HepG2 (cell line): ENCODE results near the gene RBMS2. TPM values are rescaled to one million over a fixed set of nuclear protein-coding genes. Genes with fewer than 3 reads are reported as not detected.

Experiments
- ATRX ChIP-seq: sonication (generic); formaldehyde crosslinking; IDR thresholded peaks from 2 replicates; pipeline ENCODE4 v1.4.0; 2020; ENCODE audit warnings: missing genetic modification reagents, borderline replicate concordance
- DNMT1 ChIP-seq: sonication (generic); formaldehyde crosslinking; IDR thresholded peaks from 2 replicates; pipeline ENCODE4 v1.5.1; 2020; ENCODE audit warnings: mild to moderate bottlenecking, missing genetic modification reagents
- ELF3 ChIP-seq: IDR thresholded peaks from 2 replicates; pipeline ENCODE4 v1.6.1; 2016; ENCODE audit warnings: missing genetic modification reagents, missing compliant biosample characterization
- IRF2 ChIP-seq: IDR thresholded peaks from 2 replicates; pipeline ENCODE4 v1.6.1; 2018; ENCODE audit warnings: missing genetic modification reagents, missing compliant biosample characterization
- JUND ChIP-seq: sonication (generic); formaldehyde crosslinking; IDR thresholded peaks from 2 replicates; pipeline ENCODE4 v1.8.0; 2022; ENCODE audit warnings: mild to moderate bottlenecking, missing genetic modification reagents
- KLF12 ChIP-seq: sonication (generic); formaldehyde crosslinking; IDR thresholded peaks from 2 replicates; pipeline ENCODE4 v1.4.0; 2020; ENCODE audit warnings: missing genetic modification reagents, borderline replicate concordance
- MAFF ChIP-seq: IDR thresholded peaks from 2 replicates; pipeline ENCODE4 v1.6.1; 2011; ENCODE audit warnings: low read depth, low read length, improper control_type of control experiment
- MLLT10 ChIP-seq: sonication (generic); formaldehyde crosslinking; IDR thresholded peaks from 2 replicates; pipeline ENCODE4 v1.4.0; 2020; ENCODE audit warnings: missing genetic modification reagents
- NFE2L1 ChIP-seq: sonication (generic); formaldehyde crosslinking; IDR thresholded peaks from 2 replicates; pipeline ENCODE4 v1.4.0; 2020; ENCODE audit warnings: missing genetic modification reagents, mild to moderate bottlenecking, borderline replicate concordance
- NKX3-1 ChIP-seq: sonication (generic); formaldehyde crosslinking; IDR thresholded peaks from 2 replicates; pipeline ENCODE4 v1.5.0; 2020; ENCODE audit warnings: missing genetic modification reagents
- PHF21A ChIP-seq: sonication (generic); formaldehyde crosslinking; IDR thresholded peaks from 2 replicates; pipeline ENCODE4 v1.5.0; 2020; ENCODE audit warnings: mild to moderate bottlenecking, missing genetic modification reagents
- POLR2A ChIP-seq, 2 experiments: IDR thresholded peaks; 2 replicates each; pipeline ENCODE4 v1.6.1; 2011; ENCODE audit warnings: low read depth in 2 of 2, low read length in 2 of 2, mild to moderate bottlenecking in 1 of 2, moderate library complexity in 1 of 2; ENCODE audit not compliant: insufficient read depth in 1 of 2
- REXO4 ChIP-seq: sonication (generic); formaldehyde crosslinking; IDR thresholded peaks from 2 replicates; pipeline ENCODE4 v1.8.0; 2022; ENCODE audit warnings: missing genetic modification reagents, mild to moderate bottlenecking, borderline replicate concordance
- ZFX ChIP-seq: sonication (generic); formaldehyde crosslinking; IDR thresholded peaks from 2 replicates; pipeline ENCODE4 v1.4.0; 2020; ENCODE audit warnings: mild to moderate bottlenecking, low read depth, missing genetic modification reagents, moderate library complexity
- ZNF160 ChIP-seq: sonication (generic); formaldehyde crosslinking; IDR thresholded peaks from 2 replicates; pipeline ENCODE4 v1.8.0; 2022; ENCODE audit warnings: mild to moderate bottlenecking, inconsistent platforms, missing genetic modification reagents
- ZNF317 ChIP-seq: sonication (generic); formaldehyde crosslinking; IDR thresholded peaks from 2 replicates; pipeline ENCODE4 v1.5.0; 2020; ENCODE audit warnings: mild to moderate bottlenecking, missing genetic modification reagents
- ZNF382 ChIP-seq: sonication (generic); formaldehyde crosslinking; IDR thresholded peaks from 2 replicates; pipeline ENCODE4 v1.5.0; 2020; ENCODE audit warnings: missing genetic modification reagents, mild to moderate bottlenecking, borderline replicate concordance
- polyA plus RNA-seq, 8 experiments: library from polyadenylated mRNA; depleted of rRNA in 3 of 8; stranded (reverse) in 7 of 8; unstranded in 1 of 8; fragments of >200 nt; fragmentation: Illumina TruSeq in 4 of 8; extraction: Trizol in 4 of 8; gene quantifications; 2 replicates each; pipeline versions ENCODE4 v1.2.1 to v1.2.3, GENCODE V29; 2011 to 2016; ENCODE audit warnings: low read depth in 4 of 8, missing spikeins in 1 of 8, mixed read lengths in 1 of 8; ENCODE audit not compliant: insufficient read depth in 1 of 8
- total RNA-seq, 5 experiments: library from RNA; depleted of rRNA; stranded (reverse); fragments of >200 nt; fragmentation: Illumina TruSeq; extraction: Trizol; gene quantifications; 2 replicates each; pipeline ENCODE4 v1.2.3, GENCODE V29; 2016; ENCODE audit warnings: low read depth in 1 of 5
- TF ChIP-seq, protein P1 (sequence below): sonication (generic); formaldehyde crosslinking; IDR thresholded peaks from 2 replicates; pipeline ENCODE4 v1.4.0; 2020; ENCODE audit warnings: missing genetic modification reagents, borderline replicate concordance
- TF ChIP-seq, protein P2 (sequence below): sonication (generic); formaldehyde crosslinking; IDR thresholded peaks from 2 replicates; pipeline ENCODE4 v1.4.0; 2020; ENCODE audit warnings: missing genetic modification reagents, borderline replicate concordance
- TF ChIP-seq, protein P3 (sequence below): sonication (generic); formaldehyde crosslinking; IDR thresholded peaks from 2 replicates; pipeline ENCODE4 v1.4.0; 2020; ENCODE audit warnings: missing genetic modification reagents, mild to moderate bottlenecking, borderline replicate concordance

Gene RBMS2
- total and polyA plus RNA-seq, 2 of the 13 experiments (the other 11 are each of a cell fraction or from before 2014, with no cell fraction given), result 0.53 to 7.4 TPM

DNA sequence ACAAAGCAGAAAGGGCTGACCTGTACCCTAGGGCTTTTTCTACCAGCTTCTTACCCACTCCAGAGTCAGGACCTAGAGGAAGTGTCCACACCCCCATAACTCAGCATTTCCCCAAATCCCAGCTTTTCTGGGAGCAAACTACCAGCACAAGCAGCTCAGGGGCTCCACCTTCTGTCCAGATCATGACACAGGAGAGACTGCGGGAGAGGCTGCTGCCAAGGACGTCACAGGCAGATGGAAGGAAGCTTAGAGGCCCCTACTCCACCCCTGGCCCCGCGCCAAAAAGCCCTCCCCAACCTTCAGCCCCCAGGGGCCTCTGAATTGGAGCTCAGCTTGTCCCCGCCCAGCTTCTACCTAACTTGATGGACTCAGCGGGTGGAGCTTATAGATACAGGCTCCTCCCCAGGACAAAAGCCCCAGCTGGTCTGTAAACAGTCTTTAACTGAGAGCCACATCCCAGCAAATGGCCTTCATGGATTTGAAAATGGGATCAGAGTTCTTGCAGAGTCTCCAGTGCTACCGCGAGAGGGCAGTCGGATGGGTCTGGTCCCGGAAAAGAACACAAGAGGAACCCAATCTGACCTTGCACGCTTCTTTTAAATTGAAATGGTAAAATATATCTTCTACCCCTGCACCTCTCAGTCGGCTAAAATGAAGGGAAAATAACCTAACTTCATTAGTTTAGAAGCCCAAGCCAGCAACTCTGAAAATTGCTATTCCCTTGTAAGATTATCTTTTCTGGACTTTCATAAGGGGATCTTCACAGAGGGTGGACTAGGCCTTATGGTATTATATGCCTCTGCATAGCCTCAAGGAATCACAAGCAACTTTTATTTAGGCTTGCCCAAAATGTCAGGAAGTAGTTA lies 115.3 kb downstream of the RBMS2 start (continued):
- TF ChIP-seq, protein P1, sequence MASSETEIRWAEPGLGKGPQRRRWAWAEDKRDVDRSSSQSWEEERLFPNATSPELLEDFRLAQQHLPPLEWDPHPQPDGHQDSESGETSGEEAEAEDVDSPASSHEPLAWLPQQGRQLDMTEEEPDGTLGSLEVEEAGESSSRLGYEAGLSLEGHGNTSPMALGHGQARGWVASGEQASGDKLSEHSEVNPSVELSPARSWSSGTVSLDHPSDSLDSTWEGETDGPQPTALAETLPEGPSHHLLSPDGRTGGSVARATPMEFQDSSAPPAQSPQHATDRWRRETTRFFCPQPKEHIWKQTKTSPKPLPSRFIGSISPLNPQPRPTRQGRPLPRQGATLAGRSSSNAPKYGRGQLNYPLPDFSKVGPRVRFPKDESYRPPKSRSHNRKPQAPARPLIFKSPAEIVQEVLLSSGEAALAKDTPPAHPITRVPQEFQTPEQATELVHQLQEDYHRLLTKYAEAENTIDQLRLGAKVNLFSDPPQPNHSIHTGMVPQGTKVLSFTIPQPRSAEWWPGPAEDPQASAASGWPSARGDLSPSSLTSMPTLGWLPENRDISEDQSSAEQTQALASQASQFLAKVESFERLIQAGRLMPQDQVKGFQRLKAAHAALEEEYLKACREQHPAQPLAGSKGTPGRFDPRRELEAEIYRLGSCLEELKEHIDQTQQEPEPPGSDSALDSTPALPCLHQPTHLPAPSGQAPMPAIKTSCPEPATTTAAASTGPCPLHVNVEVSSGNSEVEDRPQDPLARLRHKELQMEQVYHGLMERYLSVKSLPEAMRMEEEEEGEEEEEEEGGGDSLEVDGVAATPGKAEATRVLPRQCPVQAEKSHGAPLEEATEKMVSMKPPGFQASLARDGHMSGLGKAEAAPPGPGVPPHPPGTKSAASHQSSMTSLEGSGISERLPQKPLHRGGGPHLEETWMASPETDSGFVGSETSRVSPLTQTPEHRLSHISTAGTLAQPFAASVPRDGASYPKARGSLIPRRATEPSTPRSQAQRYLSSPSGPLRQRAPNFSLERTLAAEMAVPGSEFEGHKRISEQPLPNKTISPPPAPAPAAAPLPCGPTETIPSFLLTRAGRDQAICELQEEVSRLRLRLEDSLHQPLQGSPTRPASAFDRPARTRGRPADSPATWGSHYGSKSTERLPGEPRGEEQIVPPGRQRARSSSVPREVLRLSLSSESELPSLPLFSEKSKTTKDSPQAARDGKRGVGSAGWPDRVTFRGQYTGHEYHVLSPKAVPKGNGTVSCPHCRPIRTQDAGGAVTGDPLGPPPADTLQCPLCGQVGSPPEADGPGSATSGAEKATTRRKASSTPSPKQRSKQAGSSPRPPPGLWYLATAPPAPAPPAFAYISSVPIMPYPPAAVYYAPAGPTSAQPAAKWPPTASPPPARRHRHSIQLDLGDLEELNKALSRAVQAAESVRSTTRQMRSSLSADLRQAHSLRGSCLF (CRISPR knock-in tag), result no peak
- TF ChIP-seq, protein P2, sequence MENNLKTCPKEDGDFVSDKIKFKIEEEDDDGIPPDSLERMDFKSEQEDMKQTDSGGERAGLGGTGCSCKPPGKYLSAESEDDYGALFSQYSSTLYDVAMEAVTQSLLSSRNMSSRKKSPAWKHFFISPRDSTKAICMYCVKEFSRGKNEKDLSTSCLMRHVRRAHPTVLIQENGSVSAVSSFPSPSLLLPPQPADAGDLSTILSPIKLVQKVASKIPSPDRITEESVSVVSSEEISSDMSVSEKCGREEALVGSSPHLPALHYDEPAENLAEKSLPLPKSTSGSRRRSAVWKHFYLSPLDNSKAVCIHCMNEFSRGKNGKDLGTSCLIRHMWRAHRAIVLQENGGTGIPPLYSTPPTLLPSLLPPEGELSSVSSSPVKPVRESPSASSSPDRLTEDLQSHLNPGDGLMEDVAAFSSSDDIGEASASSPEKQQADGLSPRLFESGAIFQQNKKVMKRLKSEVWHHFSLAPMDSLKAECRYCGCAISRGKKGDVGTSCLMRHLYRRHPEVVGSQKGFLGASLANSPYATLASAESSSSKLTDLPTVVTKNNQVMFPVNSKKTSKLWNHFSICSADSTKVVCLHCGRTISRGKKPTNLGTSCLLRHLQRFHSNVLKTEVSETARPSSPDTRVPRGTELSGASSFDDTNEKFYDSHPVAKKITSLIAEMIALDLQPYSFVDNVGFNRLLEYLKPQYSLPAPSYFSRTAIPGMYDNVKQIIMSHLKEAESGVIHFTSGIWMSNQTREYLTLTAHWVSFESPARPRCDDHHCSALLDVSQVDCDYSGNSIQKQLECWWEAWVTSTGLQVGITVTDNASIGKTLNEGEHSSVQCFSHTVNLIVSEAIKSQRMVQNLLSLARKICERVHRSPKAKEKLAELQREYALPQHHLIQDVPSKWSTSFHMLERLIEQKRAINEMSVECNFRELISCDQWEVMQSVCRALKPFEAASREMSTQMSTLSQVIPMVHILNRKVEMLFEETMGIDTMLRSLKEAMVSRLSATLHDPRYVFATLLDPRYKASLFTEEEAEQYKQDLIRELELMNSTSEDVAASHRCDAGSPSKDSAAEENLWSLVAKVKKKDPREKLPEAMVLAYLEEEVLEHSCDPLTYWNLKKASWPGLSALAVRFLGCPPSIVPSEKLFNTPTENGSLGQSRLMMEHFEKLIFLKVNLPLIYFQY (CRISPR knock-in tag), result peak; percentile 94
- TF ChIP-seq PHF21A (CRISPR knock-in tag) (peak; percentile 95), JUND (CRISPR knock-in tag) (no peak), MAFF (no peak; the same call in 1 of the 2 replicates), NKX3-1 (CRISPR knock-in tag) (no peak), DNMT1 (CRISPR knock-in tag) (no peak), ZNF382 (CRISPR knock-in tag) (no peak), ZNF160 (no peak; the same call in 1 of the 2 replicates), NFE2L1 (CRISPR knock-in tag) (no peak), MLLT10 (CRISPR knock-in tag) (no peak), POLR2A (IDR thresholded peaks at IDR 0.05; ENCODE audit: insufficient read depth in 1 of 2, low read depth in 2 of 2, low read length in 2 of 2) (peak in 1 of 2 experiments; percentile 47; a peak in 2 of 4 replicates), ZFX (CRISPR knock-in tag) (peak; percentile 70), IRF2 (CRISPR knock-in tag) (peak; percentile 79; the same call in 1 of the 2 replicates), ATRX (CRISPR knock-in tag) (no peak), KLF12 (CRISPR knock-in tag) (no peak; the same call in 1 of the 2 replicates), REXO4 (CRISPR knock-in tag) (no peak), ZNF317 (CRISPR knock-in tag) (peak; percentile 32; the same call in 1 of the 2 replicates), ELF3 (CRISPR knock-in tag) (no peak; the same call in none of the 2 replicates)
- TF ChIP-seq, protein P3, sequence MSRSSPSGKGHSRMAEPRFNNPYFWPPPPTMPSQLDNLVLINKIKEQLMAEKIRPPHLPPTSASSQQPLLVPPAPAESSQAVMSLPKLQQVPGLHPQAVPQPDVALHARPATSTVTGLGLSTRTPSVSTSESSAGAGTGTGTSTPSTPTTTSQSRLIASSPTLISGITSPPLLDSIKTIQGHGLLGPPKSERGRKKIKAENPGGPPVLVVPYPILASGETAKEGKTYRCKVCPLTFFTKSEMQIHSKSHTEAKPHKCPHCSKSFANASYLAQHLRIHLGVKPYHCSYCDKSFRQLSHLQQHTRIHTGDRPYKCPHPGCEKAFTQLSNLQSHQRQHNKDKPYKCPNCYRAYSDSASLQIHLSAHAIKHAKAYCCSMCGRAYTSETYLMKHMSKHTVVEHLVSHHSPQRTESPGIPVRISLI (CRISPR knock-in tag), result no peak
